ENCODE measurements around the gene FGD3. TPM values are rescaled to one million over a fixed set of nuclear protein-coding genes. Genes with fewer than 3 reads are reported as not detected.

FGD3 gene
- total RNA-seq: 0.26 TPM in 1 of 2 replicates, not detected in the other

GRCh38 chr9:92947268-92948037 lies at the start of gene FGD3:
Gene FGD3, plus strand, starts transcription at chr9:92947523. Its CDS starts 28,734 bp downstream, at chr9:92976257.

GRCh38 chr9:93058355-93059010 lies 111.2 kb downstream of the FGD3 start, which contains the start of gene SUSD3:
Gene SUSD3, plus strand, starts transcription at chr9:93058701. Its CDS starts 42 bp downstream, at chr9:93058743.

Other genes with a start within 250 kb of the FGD3 start
- 28.8 and 36.9 TPM in 2 replicates for gene BICD2, start 182.7 kb upstream of the FGD3 start, total RNA-seq
- 5.2 and 10.3 TPM in 2 replicates for gene ZNF484, start 69.5 kb upstream of the FGD3 start, total RNA-seq
- gene SUSD3, start 111.2 kb downstream of the FGD3 start, total RNA-seq: 1.8 TPM in 2 replicates
- gene CARD19, start 148.7 kb downstream of the FGD3 start, total RNA-seq: 103 and 114 TPM in 2 replicates
- gene NINJ1, start 186.7 kb downstream of the FGD3 start, total RNA-seq: 54.1 and 68.3 TPM in 2 replicates
- gene WNK2, start 236.6 kb downstream of the FGD3 start, total RNA-seq: not detected in 2 replicates

Data from epithelial cell of alveolus of lung (primary cell).